Measurements from ENCODE around the gene TMEM141.
"Not testable (repeated sequence)": the region's sequence is repeated elsewhere in the genome, so short reads cannot be mapped to it uniquely, and the experiment has no call there.

TMEM141 gene

DNA sequence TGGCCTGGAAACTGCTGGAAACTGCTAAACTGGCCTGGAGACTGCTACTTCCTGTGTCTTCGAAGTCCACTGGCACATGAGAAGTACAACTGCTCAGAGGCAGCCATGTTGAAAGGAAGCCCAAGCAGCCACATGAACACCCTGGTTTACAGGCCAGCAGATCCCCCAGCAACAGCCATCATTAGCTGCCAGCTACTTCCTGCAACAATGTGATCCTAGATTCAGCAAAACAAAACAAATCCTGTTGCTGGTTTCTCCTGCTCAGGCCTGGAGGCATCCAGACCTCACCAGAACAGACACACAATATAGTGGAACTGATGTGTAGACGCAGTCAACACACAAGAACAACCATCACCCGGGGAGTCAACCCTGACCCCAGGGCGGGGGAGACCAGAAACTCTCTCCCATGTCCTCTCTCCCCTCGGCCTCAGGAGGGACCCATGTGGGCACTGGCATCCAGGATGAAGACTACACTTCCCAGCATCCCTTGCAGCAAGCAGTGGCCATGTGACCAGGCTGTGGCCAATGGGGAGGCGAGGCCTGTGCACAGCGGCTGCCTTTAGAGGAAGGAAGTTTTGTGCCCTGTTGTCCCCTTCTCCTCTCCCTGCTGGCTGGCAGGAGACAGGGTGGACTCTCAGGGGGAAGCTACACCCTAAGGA is 17.6 kb upstream of the TMEM141 start:
- DNase-seq (ENCODE audit: low spot score): peak; percentile 39

- no peak for DNase-seq (ENCODE audit: low spot score)
Observed at GRCh38 chr9:136774416-136775045, 16.6 kb upstream of the TMEM141 start.

GRCh38 chr9:136775191-136775590 is 16.0 kb upstream of the TMEM141 start:
- no peak for DNase-seq (ENCODE audit: low spot score)

DNA sequence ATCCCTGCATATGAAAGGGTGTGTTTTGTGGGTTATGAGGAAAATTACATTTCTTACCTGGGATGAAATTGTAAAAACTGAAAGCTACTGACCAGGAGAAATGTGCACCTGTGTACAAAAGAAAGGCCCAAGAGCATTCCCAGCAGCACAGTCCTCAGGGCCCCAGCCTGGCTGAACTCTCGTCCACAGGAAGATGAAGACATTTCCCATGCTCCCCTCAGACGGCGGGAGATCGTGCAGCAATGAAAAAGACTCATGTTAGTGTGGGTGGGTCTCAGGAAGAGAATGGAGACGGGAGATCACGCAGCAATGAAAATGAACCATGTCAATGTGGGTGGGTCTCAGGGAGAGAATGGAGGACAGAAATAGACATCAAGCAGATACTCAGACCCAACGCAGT is 14.2 kb upstream of the TMEM141 start:
- DNase-seq (ENCODE audit: low spot score): no peak

GRCh38 chr9:136777359-136777758 is 13.8 kb upstream of the TMEM141 start:
- DNase-seq (ENCODE audit: low spot score): no peak

DNA sequence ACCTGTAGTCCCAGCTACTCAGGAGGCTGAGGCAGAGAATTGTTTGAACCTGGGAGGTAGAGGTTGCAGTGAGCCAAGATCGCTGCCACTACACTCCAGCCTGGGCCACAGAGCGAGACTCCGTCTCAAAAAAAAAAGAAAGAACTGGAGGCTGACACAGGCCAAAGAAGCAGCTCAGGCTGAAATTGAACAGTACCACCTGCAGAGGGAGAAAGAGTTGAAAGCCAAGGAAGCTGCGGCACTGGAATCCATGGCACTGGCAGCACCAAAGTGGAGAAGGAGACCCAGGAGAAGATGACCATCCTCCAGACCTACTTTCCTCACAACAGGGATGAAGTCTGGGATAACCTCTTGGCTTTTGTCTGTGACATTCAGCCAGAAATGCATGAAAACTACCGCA is 11.3 kb upstream of the TMEM141 start:
- DNase-seq (ENCODE audit: low spot score): no peak

- no peak for DNase-seq (ENCODE audit: low spot score)
Observed at GRCh38 chr9:136782452-136782851, 8.7 kb upstream of the TMEM141 start.

GRCh38 chr9:136784249-136784996 is 6.7 kb upstream of the TMEM141 start:
- DNase-seq (ENCODE audit: low spot score): no peak

- no peak for DNase-seq (ENCODE audit: low spot score)
Observed at GRCh38 chr9:136784997-136785361, 6.2 kb upstream of the TMEM141 start.

DNA sequence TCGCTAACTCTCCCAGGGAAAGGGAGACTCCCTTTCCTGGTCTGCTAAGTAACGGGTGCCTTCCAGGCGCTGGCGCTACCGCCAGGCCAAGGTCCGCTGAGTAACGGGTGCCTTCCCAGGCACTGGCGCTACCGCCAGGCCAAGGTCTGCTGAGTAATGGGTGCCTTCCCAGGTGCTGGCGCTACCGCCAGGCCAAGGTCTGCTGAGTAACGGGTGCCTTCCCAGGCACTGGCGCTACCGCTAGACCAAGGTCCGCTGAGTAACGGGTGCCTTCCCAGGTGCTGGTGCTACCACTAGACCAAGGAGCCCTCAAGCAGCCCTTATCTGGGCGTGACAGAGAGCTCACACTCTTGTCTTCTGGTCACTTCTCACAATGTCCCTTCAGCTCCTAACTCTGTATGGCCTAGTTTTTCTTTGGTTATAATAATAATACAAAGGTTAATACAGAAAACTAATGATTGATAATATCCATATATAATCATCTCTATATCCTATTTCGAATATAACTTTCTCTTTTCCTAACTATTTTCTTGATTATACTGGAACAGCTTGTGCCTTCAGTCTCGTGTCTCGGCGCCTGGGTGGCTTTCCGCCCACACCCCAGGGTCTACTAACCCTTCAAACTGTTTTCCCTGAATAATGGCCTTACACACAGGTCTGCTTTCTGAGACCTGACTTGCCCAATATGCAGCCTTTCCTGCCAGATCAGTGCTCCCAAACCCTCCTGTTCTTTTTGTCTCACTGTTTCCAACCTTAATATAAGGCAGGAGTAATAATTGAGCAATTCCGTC is 5.4 kb upstream of the TMEM141 start:
- DNase-seq (ENCODE audit: low spot score): not testable (repeated sequence)

DNA sequence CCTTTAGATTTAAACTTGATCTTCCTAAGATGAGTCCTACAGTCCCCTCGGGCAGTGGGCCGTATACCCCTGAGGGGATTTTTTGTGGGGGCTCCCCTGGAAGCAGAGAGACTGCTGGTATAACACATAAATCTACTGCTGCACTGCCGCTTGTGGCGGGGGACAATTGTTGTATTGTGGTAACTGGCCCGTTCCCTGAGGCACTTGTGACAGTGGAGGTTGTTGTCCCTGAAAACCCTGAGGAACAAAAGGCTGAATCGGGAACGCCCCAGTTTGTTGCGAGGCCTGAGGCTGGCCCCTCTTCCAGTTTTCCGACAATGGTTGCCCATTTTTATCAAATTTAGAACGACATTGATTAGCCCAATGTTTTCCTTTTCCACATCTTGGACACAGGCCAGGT is 4.7 kb upstream of the TMEM141 start:
- DNase-seq (ENCODE audit: low spot score): no peak

- DNase-seq (ENCODE audit: low spot score): not testable (repeated sequence)
Observed at GRCh38 chr9:136786983-136787382, 4.2 kb upstream of the TMEM141 start.

GRCh38 chr9:136787690-136788400 is 3.3 kb upstream of the TMEM141 start:
- DNase-seq (ENCODE audit: low spot score): peak; percentile 65

DNA sequence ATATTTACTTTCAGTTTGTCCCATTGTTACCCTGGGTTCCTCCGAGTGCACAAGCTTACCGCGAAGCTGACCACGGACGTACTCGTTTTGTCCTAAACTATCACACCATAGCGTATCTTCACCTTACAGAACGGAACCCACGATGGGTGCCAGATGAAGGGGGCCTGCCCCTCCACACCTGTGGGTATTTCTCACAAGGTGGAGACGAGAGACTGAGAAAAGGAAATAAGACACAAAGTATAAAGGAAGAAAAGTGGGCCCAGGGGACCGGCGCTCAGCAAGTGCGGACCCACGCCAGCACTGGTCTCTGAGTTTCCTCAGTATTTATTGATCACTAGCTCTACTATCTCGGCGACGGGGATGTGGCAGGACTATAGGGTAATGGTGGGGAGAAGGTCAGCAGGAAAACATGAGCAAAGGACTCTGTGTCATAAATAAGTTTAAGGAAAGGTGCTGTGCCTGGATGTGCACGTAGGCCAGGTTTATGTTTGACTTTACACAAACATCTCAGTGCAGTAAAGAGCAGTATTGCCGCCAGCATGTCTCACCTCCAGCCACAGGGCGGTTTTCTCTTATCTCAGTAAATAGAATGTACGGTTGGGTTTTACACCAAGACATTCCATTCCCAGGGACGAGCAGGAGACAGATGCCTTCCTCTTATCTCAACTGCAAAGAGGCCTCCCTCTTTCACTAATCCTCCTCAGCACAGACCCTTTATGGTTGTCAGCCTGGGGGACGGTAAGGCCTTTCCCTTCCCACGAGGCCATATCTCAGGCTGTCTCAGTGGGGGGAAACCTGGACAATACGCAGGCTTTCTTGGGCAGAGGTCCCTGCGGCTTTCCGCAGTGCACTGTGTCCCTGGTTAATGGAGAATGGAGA is 2.3 kb upstream of the TMEM141 start:
- not testable (repeated sequence) for DNase-seq (ENCODE audit: low spot score)

GRCh38 chr9:136789523-136789937 is 1.6 kb upstream of the TMEM141 start:
- DNase-seq (ENCODE audit: low spot score): no peak

DNA sequence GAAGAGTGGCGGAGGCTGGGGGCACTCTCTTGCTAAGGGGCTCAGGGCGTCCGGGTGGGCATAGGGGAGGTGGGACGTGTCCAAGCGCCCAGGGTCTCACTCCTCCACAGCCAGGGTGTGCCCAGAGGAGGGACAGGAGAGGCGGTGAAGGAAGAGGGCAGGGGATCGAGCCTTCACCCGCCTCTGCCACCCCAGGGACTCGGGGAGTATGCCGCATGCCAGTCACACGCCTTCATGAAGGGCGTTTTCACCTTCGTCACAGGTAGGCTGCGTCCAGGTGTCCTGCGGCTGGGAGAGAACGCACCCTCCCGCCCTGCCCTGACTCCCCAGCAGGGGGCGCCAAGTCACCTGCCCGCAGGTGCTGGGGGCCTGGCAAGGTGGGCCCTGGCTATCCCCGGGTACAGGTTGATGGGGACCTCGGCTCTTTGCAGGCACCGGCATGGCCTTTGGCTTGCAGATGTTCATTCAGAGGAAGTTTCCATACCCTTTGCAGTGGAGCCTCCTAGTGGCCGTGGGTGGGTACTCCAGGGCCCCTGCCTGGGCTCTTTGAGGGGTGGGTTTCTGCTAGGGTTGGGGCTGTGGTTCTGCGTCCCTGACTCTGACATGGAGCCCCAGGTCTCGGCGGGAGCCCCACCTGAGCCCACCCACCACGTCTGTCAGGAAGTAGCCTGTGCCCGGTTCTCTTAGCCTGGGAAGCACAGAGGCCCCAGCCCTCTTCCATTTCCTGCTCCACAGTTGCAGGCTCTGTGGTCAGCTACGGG is 552 bp downstream of the TMEM141 start:
- no peak for DNase-seq (ENCODE audit: low spot score)

DNA sequence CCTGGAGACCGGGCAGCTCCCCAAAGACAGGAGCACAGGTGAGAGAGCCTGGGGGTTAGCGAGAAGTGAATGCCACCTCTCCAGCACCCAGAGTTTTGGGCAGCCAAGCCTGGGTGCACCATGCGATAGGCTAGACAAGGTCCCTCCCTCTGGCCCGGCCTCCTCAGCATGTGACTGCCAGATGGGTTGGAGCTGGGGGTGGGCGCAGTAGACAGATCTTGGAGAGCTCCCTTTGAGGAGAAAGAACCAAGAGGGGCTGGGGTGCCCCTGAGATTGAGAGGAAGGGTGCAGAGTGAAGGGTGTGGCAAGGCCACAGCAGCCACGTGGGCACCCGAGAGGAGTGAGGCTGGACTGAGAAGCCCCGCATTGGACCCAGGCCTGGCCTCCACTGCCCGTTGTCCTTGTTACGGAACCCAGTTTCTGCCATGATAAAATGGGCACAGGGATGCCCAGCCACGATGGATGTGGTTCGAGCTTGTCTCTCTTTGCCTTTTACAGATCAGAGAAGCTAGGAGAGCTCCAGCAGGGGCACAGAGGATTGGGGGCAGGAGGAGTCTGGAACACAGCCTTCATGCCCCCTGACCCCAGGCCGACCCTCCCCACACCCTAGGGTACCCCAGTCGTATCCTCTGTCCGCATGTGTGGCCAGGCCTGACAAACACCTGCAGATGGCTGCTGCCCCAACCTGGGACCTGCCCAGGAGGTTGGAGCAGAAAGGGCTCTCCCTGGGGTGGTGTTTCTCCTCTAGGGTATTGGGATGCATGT is 1.4 kb downstream of the TMEM141 start:
- no peak for DNase-seq (ENCODE audit: low spot score)

DNA sequence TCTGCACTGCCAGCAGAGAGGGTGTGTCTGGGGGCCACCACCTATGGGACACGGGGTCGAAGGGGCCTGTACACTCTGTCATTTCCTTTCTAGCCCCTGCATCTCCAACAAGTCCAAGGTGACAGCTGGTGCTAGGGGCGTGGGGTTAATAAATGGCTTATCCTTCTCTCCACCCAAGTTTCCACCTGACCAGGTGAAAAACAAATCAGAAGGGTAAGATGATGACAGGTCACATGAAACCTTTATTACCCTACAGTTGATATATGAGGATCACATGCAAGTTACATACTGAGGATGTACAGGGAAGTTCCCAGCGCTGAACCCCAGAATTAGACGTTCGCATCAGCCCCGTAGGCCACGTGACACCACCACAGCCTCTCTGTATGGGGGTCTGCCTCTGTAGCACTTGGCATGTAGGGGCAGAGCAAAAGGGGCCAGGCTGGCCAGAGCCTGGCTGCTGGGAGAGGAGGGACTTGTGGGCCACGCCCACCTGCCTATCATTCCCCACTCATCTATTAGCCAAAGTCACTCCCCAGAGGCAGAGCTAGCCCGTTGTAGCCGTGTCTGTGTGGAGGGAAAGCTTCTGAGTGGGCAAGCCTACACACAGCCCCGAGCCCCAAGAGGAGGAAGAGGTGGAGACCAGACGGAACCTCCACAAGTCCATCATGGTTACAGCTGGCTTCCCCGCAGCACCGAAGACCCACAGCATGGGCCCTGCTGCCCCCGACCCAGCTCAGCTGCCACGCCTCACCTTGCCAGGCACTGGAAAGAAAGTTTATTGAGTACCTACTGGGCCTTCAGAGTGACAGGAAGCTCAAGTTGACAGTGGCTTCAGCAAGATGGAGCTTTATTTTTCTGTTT is 2.2 kb downstream of the TMEM141 start:
- no peak for DNase-seq (ENCODE audit: low spot score)
